H1 (cell line): ENCODE data around the gene NSD2. TPM values are rescaled to one million over a fixed set of nuclear protein-coding genes. Genes with fewer than 3 reads are reported as not detected.

Source experiments
- CBX8 ChIP-seq: fragments of 300-800, 300-1000 bp; sonication (generic); IDR thresholded peaks from 2 replicates; pipeline ENCODE4 v1.7.1; 2016; ENCODE audit warnings: low read depth, low read length, borderline replicate concordance
- polyA plus RNA-seq, 7 experiments: library from polyadenylated mRNA; depleted of rRNA in 3 of 7; stranded (reverse) in 5 of 7; unstranded in 2 of 7; fragments of >200 nt in 5 of 7; fragments of 200-250 nt in 2 of 7; gene quantifications; 1 replicate in 5 of 7; 2 replicates in 1 of 7; 4 replicates in 1 of 7; pipeline versions ENCODE4 v1.2.1 to v1.2.3, GENCODE V29; 2011 to 2013; ENCODE audit warnings: missing spikeins in 2 of 7, mixed read lengths in 2 of 7
- total RNA-seq: library from RNA; stranded (reverse); fragmentation: NEBNext Ultra II Directional; extraction: Animal tissue kit (Norgen Biotek cat#: 25700); gene quantifications from 2 replicates; pipeline ENCODE4 v1.2.1, GENCODE V29; 2021

Gene NSD2
- total and polyA plus RNA-seq, 2 of the 8 experiments (the other 6 are each of a cell fraction or from before 2014, with no cell fraction given): 26.7 to 129 TPM

GRCh38 chr4:1945124-1945895 lies 74.1 kb downstream of the NSD2 start (continued):
- no peak for TF ChIP-seq CBX8
